IgD-negative memory B cell (primary cell): ENCODE results near the gene SRGAP3. TPM values are rescaled to one million over a fixed set of nuclear protein-coding genes. Genes with fewer than 3 reads are reported as not detected.
"Not testable (repeated sequence)": the region's sequence is repeated elsewhere in the genome, so short reads cannot be mapped to it uniquely, and the experiment has no call there.

Experiments
- H3K27ac Mint-ChIP-seq, 3 donors: one replicate each; pipeline ENCODE4 v1.8.0; 2020 to 2022; ENCODE audit warnings: mild to moderate bottlenecking in 3 of 3, mixed read lengths in 3 of 3, moderate library complexity in 1 of 3
- H3K27me3 Mint-ChIP-seq: one replicate; pipeline ENCODE4 v1.8.0; 2021; ENCODE audit warnings: mixed read lengths
- H3K36me3 Mint-ChIP-seq: one replicate; pipeline ENCODE4 v1.8.0; 2020; ENCODE audit warnings: mild to moderate bottlenecking, mixed read lengths
- H3K4me1 Mint-ChIP-seq, 3 donors: one replicate each; pipeline ENCODE4 v1.8.0; 2020 to 2022; ENCODE audit warnings: mixed read lengths in 3 of 3, mild to moderate bottlenecking in 1 of 3
- H3K4me3 Mint-ChIP-seq, 4 donors: one replicate each; pipeline ENCODE4 v1.8.0; 2020 to 2022; ENCODE audit warnings: mild to moderate bottlenecking in 4 of 4, mixed read lengths in 4 of 4, moderate library complexity in 3 of 4
- H3K9me3 Mint-ChIP-seq, 3 donors: one replicate each; pipeline ENCODE4 v1.8.0; 2020 to 2021; ENCODE audit warnings: mixed read lengths in 3 of 3, mild to moderate bottlenecking in 1 of 3
- polyA plus RNA-seq: library from polyadenylated mRNA; unstranded; fragments of 300-500 nt; fragmentation: Illumina TruSeq; gene quantifications from one replicate; pipeline ENCODE4 v1.2.3, GENCODE V29; 2021

The SRGAP3 gene
- polyA plus RNA-seq, 1 donor from 2014 or later, result 0.24 TPM

DNA sequence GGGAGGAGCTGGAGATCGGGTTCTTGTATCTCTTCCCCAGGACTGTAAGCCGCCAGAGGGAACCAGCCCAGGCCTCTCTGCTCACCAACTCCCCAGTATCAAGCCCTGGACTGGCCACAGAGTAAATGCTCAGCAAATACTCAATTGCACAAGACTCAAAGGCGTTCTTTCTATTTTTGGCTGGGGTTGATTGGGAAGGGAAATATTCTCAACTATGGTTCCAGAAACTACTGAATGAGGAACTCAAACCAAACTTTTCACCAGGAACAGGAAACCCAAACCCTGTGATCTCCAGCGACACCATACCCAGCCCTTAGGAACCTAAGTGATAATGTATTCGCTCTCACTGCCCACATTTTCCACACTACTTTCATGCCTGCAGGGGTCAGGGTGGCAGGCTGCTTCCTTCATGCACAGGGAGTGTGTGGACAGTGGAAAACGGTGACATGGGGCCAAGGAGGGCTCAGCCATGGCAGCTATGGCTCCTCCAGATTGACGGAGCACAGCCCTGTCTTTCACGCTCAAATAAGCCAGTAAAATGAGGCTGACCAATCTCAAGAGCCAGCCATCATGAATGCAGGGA, 161.5 kb downstream of the SRGAP3 start:
- Mint-ChIP-seq H3K9me3 (no peaks in the 10 kb centered on the region), H3K4me1 (no peaks in the 10 kb centered on the region), H3K27me3 (no peaks in the 10 kb centered on the region), H3K36me3 (no peaks in the 10 kb centered on the region), H3K27ac (no peak overlapping the region), H3K4me3 (no peak overlapping the region)

DNA sequence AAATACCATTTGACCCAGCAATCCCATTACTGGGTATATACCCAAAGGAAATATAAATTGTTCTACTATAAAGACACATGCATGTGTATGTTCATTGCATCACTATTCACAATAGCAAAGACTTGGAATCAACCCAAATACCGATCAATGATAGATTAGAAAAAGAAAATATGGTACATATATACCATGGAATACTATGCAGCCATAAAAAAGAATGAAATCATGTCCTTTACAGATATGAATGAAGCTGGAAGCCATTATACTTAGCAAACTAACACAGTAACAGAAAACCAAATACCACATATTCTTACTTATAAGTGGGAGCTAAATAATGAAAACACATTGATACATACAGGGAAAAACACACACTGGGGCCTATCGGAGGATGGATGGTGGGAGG, 164.0 kb downstream of the SRGAP3 start:
- H3K27ac Mint-ChIP-seq, H3K27me3 Mint-ChIP-seq, H3K4me1 Mint-ChIP-seq, H3K9me3 Mint-ChIP-seq, H3K36me3 Mint-ChIP-seq: not testable (repeated sequence)
- peak overlapping the region in 1 of 4 donors; percentile 1 for H3K4me3 Mint-ChIP-seq

DNA sequence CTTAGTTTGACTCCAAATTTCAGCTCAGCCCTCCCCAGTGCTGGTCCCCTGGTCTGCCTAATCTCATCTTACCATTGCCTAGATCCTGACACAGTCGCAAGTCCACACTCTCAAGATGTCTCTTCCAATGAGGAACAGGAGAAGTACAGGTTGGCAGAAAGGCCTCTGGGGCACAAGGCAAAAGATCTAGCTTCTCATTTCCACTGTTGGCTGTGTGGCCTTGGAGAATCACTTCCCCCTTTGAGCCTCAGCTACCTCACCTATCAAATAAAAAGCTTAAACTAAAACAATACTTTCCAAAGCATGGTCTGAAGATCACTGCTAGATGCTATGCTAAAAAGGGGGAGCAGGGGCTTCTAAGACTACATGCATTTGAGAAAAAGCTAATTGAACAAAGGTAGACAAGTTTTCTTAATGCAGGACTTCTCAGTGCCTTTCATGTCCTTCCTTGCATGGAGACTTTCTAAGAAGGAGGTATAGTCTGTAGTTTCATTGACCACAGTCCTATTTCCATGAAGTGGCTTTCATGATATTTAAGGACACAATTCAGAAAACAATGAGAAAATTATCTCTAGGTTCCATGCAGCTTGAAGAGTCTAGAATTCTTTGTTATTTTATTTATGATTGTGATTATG, 168.1 kb downstream of the SRGAP3 start:
- peaks cover 2% of the 10 kb centered on the region for H3K36me3 Mint-ChIP-seq
- no peak overlapping the region for H3K27ac Mint-ChIP-seq
- H3K27me3 Mint-ChIP-seq, result no peaks in the 10 kb centered on the region
- no peaks in the 10 kb centered on the region for H3K4me1 Mint-ChIP-seq
- H3K9me3 Mint-ChIP-seq, result no peaks in the 10 kb centered on the region
- no peak overlapping the region for H3K4me3 Mint-ChIP-seq

DNA sequence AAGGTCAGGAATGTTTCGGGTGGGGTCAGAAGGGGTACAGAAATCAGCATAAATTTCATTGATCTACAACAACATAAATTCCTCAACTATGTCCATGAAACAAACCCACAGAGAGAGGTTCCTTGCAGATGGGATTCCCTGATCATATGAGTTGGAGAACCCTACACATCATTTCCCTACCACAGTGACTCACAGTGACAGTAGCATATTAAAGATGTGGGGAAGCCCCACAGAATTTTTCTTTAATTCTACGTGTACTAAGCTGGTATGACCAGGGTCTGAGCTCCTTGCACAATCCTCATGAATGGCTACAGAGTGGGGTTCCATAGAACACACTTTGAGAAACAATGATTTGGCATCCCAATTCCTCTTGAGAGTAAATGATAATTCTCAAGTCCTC, 169.3 kb downstream of the SRGAP3 start:
- no peaks in the 10 kb centered on the region for H3K4me1 Mint-ChIP-seq
- H3K4me3 Mint-ChIP-seq, result no peak overlapping the region
- H3K27ac Mint-ChIP-seq, result no peak overlapping the region
- no peaks in the 10 kb centered on the region for H3K27me3 Mint-ChIP-seq
- H3K36me3 Mint-ChIP-seq, result peaks cover 2% of the 10 kb centered on the region
- H3K9me3 Mint-ChIP-seq, result no peaks in the 10 kb centered on the region

DNA sequence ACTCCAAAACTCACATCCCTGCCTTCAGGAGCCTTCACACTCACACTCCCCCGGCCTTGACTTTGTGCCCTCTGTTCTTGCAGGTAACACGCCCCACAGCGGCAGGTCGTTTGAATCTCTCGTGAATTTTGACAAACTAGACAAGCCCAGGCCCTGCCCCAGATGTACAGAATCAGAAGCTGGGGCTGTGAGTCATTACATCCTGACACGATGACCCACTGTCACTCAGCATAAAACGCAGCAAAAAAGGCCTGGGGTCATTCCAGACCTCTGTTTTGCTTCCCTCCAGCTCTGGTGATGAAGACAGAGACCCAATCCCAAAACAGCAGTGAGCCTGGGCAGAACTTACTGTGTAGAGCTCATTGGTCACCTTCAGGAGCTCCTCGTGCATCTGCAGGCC, 169.8 kb downstream of the SRGAP3 start:
- Mint-ChIP-seq H3K4me1 (no peaks in the 10 kb centered on the region), H3K27me3 (no peaks in the 10 kb centered on the region), H3K4me3 (no peak overlapping the region), H3K27ac (no peak overlapping the region), H3K9me3 (no peaks in the 10 kb centered on the region), H3K36me3 (peaks cover 2% of the 10 kb centered on the region)

DNA sequence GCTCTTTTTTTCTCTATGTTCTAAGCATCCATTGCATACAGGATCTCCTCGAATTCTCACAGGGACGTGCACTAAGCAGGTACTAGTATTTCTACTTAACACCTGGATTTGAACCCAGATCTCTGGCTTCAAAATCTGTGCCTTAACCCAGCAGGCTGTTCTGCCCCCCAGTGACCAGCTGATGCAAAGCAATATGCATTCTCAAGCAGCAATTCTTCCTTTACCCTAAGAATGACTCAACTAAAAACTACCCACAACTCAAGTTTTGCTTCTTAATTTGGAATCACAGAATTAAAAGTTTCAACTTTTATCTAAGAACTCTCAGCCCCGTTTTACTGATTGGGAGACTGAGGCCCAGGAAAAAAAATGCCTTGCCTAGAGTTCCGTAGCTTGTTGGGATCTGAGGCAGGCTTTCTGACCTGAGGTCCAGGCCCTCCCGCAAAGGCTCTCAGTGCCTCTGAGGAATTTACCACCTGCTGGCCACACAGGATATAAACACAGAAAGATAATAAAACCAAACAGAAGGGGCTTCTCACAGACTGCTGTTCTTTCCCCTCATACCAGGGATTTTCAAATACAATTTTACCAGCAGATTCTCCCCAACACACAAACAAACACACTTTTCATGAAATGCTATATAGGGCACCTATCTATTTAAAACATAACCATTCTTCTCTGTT, 170.7 kb downstream of the SRGAP3 start:
- no peaks in the 10 kb centered on the region for H3K9me3 Mint-ChIP-seq
- H3K36me3 Mint-ChIP-seq, result peaks cover 2% of the 10 kb centered on the region
- H3K4me3 Mint-ChIP-seq, result no peak overlapping the region
- peak overlapping the region in 1 of 3 donors; percentile 1 for H3K27ac Mint-ChIP-seq
- no peaks in the 10 kb centered on the region for H3K4me1 Mint-ChIP-seq
- no peaks in the 10 kb centered on the region for H3K27me3 Mint-ChIP-seq

DNA sequence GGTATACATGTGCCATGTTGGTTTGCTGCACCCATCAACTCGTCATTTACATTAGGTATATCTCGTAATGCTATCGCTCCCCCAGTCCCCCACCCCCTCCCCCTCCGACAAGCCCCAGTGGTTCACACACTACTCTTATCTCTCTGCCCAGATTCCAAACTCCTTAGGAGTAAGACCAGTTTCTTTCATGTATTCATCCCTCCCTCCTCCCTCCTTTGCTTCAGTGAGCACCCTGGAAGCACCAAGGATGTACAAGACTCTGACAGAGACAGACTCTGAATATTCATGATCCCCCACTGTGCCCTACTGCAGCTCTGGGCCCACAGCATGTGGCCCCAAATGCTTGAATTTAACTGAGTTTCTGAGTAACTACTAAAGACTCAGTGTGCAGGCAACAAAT, 172.4 kb downstream of the SRGAP3 start:
- H3K36me3 Mint-ChIP-seq, result peaks cover 2% of the 10 kb centered on the region
- H3K4me3 Mint-ChIP-seq, result no peak overlapping the region
- no peak overlapping the region for H3K27ac Mint-ChIP-seq
- no peaks in the 10 kb centered on the region for H3K27me3 Mint-ChIP-seq
- no peaks in the 10 kb centered on the region for H3K4me1 Mint-ChIP-seq
- H3K9me3 Mint-ChIP-seq, result no peaks in the 10 kb centered on the region

DNA sequence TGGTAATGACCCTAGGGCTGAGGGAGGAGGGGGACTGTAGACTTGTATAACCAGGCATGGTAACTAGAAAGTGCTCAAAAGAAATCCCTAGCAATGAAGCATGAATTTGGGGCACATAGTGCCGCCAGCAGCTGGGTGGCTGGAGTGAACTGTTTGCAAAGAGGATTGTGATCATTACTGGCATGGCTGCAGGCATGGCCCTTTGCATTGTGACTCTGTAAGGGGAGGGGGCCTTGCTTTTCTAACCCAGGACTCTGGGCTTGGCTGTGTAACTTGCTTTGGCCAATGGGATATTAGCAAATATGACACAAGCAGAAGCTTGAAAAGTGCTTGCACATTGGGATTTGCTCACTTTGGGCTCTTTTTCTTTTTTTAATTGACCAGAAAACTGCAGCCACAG, 173.7 kb downstream of the SRGAP3 start:
- Mint-ChIP-seq H3K27ac (no peak overlapping the region), H3K36me3 (peaks cover 2% of the 10 kb centered on the region), H3K27me3 (no peaks in the 10 kb centered on the region), H3K4me3 (no peak overlapping the region), H3K4me1 (peaks cover 0 to 1% (median 0%) of the 10 kb centered on the region in 3 donors), H3K9me3 (no peaks in the 10 kb centered on the region)

DNA sequence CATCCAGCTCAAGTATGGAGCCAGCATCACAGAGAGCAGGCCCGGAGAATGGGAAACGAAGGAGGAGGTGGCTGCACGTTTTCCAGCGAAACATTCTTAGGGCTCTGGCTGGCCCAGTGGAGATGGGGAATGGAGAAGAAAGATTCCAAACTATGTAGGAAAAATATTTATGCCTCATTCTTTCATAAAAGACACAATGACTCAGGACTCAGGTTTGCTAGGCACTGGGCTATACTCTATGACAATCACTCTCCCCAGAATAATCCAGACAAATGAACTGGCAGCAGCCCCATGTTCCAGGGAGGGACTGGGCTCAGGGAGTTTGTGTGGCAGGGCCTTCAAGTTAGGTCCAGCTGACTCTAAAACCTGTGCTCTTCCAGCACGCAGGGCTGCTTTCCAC, 175.4 kb downstream of the SRGAP3 start:
- H3K9me3 Mint-ChIP-seq, result no peaks in the 10 kb centered on the region
- H3K4me3 Mint-ChIP-seq, result no peak overlapping the region
- no peak overlapping the region for H3K27ac Mint-ChIP-seq
- peaks cover 2% of the 10 kb centered on the region for H3K36me3 Mint-ChIP-seq
- no peaks in the 10 kb centered on the region for H3K27me3 Mint-ChIP-seq
- peaks cover 0 to 2% (median 0%) of the 10 kb centered on the region in 3 donors for H3K4me1 Mint-ChIP-seq

DNA sequence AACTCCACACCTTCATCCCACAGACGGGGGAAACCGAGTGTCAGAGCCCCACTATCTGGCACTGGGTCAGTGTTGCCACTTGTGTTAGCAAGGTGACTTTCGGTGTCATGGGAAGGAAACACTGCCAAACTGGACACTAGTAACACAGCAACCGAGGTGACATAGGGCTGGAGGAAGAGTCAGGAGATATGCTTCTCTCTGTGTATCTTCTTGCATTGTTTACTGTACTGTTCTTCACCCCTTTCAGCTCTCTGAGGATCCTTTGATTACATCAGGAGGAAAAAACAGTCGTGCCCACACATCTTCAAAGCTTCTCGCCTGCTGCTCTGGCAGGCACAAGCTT, 176.8 kb downstream of the SRGAP3 start:
- Mint-ChIP-seq H3K27ac (no peak overlapping the region), H3K36me3 (peaks cover 2% of the 10 kb centered on the region), H3K27me3 (no peaks in the 10 kb centered on the region), H3K4me3 (no peak overlapping the region), H3K9me3 (no peaks in the 10 kb centered on the region), H3K4me1 (peaks cover 0 to 2% (median 0%) of the 10 kb centered on the region in 3 donors)

DNA sequence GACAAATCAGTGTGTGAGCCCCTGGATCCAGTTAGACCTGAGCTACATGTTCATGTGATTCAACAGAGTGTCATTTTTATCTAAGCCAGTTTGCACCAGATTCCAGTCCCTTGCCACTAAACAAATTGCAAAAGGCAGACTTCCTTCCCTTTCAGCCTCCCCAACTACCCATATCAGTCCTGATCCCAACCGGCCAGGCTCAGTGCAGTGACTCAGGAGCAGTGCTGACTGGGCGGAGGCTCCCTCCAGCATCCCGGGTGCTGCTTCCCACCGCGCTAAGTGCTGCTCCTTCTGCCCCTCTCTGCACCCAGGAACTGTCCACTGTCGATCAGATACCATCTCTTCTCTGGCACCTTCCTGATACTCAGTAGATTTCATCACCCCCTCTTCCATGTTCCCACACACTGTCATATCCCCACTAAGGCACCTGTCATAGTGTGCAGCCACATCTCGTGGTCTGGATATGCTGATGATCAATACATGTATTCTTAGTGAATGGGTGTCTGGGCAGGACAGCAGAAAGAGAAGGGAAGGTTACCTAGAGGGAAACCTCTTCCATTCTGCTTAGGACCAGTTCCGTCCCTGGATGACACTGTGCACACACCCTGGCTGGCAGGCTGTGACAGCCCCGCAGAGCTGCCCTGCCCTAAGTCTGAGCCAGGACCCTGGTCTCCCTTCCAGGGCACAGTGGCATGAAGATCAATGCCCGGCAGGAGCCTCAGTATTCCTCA, 177.3 kb downstream of the SRGAP3 start:
- no peaks in the 10 kb centered on the region for H3K27me3 Mint-ChIP-seq
- peaks cover 2% of the 10 kb centered on the region for H3K36me3 Mint-ChIP-seq
- H3K4me3 Mint-ChIP-seq, result no peak overlapping the region
- peaks cover 0 to 2% (median 0%) of the 10 kb centered on the region in 3 donors for H3K4me1 Mint-ChIP-seq
- H3K27ac Mint-ChIP-seq, result no peak overlapping the region
- H3K9me3 Mint-ChIP-seq, result no peaks in the 10 kb centered on the region

DNA sequence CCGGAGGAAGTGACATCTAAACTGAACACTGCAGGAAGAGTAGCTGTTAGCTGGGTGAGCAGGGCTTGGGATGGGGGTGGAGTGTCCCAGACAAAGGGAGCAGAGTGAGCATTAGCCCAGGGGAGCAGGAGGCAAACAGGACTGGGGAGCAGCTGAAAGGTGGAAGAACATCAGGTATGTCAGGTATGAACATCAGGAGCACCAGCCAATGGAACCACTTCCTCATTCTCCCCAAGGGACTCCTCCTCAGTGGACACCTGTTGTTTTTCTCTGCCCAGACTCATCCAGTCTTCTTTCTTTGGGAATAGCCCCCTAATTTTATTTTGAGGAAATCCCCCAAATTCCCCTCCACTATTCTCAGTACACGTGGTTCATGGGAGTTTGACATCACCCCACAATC, 178.5 kb downstream of the SRGAP3 start:
- Mint-ChIP-seq H3K36me3 (no peaks in the 10 kb centered on the region), H3K9me3 (no peaks in the 10 kb centered on the region), H3K27ac (no peak overlapping the region), H3K27me3 (peaks cover 4% of the 10 kb centered on the region), H3K4me1 (peaks cover 0 to 2% (median 0%) of the 10 kb centered on the region in 3 donors), H3K4me3 (no peak overlapping the region)

DNA sequence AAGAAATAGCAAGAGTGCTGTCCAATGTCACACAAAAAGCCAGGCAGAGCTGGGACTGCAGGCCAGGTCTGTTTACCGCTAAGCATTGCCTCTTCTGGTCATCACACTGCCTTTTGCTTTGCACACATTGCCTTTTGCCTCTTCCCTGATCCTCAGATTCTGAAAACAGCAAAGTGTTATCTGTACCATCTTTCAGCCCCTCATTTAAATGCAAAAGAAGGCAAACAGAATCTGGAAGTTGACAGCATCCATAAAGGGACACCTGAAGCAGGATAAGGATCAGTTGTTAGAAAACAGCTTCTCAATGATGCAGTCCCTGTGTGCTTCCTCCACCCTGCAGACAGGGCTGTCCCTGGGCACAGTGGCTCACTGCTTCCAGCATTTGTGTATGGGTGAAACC, 179.5 kb downstream of the SRGAP3 start:
- Mint-ChIP-seq H3K27ac (no peak overlapping the region), H3K4me1 (peaks cover 0 to 2% (median 0%) of the 10 kb centered on the region in 3 donors), H3K4me3 (no peak overlapping the region), H3K36me3 (no peaks in the 10 kb centered on the region), H3K9me3 (no peaks in the 10 kb centered on the region), H3K27me3 (peaks cover 4% of the 10 kb centered on the region)

DNA sequence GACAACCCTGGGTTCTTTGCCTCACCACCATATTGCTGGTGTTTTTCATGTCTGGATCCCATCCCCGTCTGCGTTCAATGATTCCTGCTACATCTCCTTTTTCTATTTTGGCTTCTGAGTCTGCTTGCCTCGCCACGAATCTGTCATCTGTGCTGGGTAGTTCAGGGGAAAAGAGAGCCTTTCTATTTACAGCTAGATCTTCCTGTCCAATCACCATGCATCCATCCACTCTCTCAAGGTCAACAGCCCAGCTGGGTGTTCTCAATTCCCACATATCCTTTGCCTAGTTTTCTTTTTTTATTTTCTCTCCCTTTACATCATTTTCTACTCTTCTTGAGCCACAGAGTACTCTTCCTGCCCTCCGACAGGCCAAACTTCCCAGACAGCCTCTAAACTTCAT, 181.4 kb downstream of the SRGAP3 start:
- Mint-ChIP-seq H3K36me3 (no peaks in the 10 kb centered on the region), H3K9me3 (no peaks in the 10 kb centered on the region), H3K4me3 (no peak overlapping the region), H3K4me1 (peaks cover 0 to 2% (median 0%) of the 10 kb centered on the region in 3 donors), H3K27ac (no peak overlapping the region), H3K27me3 (peaks cover 4% of the 10 kb centered on the region)

DNA sequence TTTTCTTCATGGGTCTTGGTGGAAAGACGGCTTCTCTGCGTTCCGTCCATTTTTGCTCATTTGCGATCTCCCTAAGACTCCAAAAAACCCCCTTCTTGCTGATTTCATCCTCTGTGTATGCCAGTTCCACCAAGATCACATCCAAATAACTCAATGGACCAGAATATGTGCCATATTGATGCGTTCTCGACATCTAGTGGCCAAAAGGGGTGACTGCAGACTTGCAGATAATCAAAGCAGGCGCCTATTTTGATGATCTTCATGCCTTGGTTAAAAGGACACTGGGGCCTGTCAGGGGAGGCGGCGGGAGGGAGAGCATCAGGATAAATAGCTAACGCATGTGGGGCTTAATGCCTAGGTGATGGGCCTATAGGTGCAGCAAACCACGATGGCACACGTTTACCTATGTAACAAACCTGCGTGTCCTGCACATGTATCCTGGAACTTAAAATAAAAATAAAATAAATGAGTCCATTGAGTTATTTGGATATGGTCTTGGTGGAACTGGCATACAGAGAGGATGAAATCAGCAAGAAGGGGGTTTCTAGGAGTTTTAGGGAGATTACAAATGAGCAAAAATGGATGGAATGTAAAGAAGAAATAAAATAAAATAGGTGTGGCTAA, 182.0 kb downstream of the SRGAP3 start:
- Mint-ChIP-seq H3K27ac (no peak overlapping the region), H3K27me3 (peaks cover 4% of the 10 kb centered on the region), H3K36me3 (no peaks in the 10 kb centered on the region), H3K4me3 (no peak overlapping the region), H3K9me3 (peaks cover 3 to 4% (median 4%) of the 10 kb centered on the region in 3 donors), H3K4me1 (peaks cover 0 to 2% (median 0%) of the 10 kb centered on the region in 3 donors)
